Erythroblast (primary cell): ENCODE measurements around the gene HEMGN.

ENCODE experiments used
- GATA1 ChIP-seq: IDR thresholded peaks from 2 replicates; pipeline ENCODE4 v1.6.1; 2011; ENCODE audit warnings: low read depth, mild to moderate bottlenecking, control low read depth, low read length, moderate library complexity
- POLR2A ChIP-seq: IDR thresholded peaks from 2 replicates; pipeline ENCODE4 v1.6.1; 2011; ENCODE audit warnings: mild to moderate bottlenecking, low read length

DNA sequence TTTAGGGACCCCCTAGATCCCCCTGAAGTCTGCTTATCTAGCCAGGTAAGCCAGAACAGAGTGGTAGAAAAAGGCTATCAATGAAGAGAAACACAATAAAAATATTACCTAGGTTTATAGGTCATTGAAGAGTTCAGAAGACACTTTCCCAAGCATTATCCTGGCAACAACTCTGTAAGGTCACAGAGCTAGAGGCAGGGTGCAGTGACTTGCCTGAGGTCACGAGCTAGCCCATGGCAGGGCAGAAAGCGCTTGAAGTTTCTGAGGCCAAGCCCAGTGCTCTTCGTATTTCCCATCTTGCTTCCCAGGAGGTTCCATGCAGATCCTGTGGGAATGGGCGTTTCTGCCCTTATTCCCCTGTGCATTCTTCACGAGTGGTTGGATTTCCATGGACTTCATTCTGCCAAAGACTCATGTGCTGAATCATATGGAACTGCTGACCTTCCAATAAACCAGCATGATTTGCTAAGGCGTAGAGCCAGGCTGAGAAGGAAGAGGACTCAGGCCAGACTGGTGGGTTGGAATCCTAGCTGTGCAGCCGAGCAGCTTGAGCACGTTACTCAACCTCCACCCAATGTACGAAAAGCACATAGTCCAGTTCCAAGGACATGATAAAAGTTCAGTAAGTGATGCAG lies 37.8 kb downstream of the HEMGN start:
- TF ChIP-seq POLR2A: no peak
- no peak for TF ChIP-seq GATA1
